GM18507 (cell line): Measurements from ENCODE around the gene SPRED1.

Experiments used
- DNase-seq: peaks from one replicate; pipeline ENCODE4 v3.0.0; 2011; ENCODE audit warnings: low read depth; ENCODE audit not compliant: insufficient read length; ENCODE audit errors: extremely low spot score
- FAIRE-seq: peaks from 2 replicates; lab custom pipeline; 2011; peaks lifted over from hg19 to GRCh38; lab: Jason Lieb, UNC

The SPRED1 gene

GRCh38 chr15:38324939-38325647 lies 72.5 kb downstream of the SPRED1 start:
- DNase-seq (no peak), FAIRE-seq (no peak)

GRCh38 chr15:38325648-38325990 lies 73.0 kb downstream of the SPRED1 start:
- DNase-seq, result no peak
- no peak for FAIRE-seq

GRCh38 chr15:38332711-38333110 lies 80.1 kb downstream of the SPRED1 start:
- FAIRE-seq (no peak), DNase-seq (no peak)

- DNase-seq (no peak), FAIRE-seq (peak; percentile 36)
These were observed 82.5 kb downstream of the SPRED1 start for GRCh38 chr15:38335116-38335515.

- DNase-seq (no peak), FAIRE-seq (no peak)
These were observed 91.7 kb downstream of the SPRED1 start for GRCh38 chr15:38344351-38344750.

- FAIRE-seq, result no peak
- DNase-seq, result no peak
These were observed 96.6 kb downstream of the SPRED1 start for GRCh38 chr15:38349251-38349650.

GRCh38 chr15:38351466-38351865 lies 98.8 kb downstream of the SPRED1 start:
- no peak for FAIRE-seq

GRCh38 chr15:38354315-38354929 lies 101.8 kb downstream of the SPRED1 start:
- DNase-seq, result peak; percentile 9
- FAIRE-seq, result peak; percentile 91

More at GRCh38 chr15:38351466-38351865, 98.8 kb downstream of the SPRED1 start:
- no peak for DNase-seq

GRCh38 chr15:38362355-38362754 lies 109.7 kb downstream of the SPRED1 start:
- no peak for FAIRE-seq
- no peak for DNase-seq

GRCh38 chr15:38367476-38367875 lies 114.8 kb downstream of the SPRED1 start:
- FAIRE-seq, result no peak

GRCh38 chr15:38369936-38370478 lies 117.4 kb downstream of the SPRED1 start:
- DNase-seq (no peak), FAIRE-seq (no peak)

More at GRCh38 chr15:38367476-38367875, 114.8 kb downstream of the SPRED1 start:
- DNase-seq, result no peak

- no peak for DNase-seq
- no peak for FAIRE-seq
These were observed 120.4 kb downstream of the SPRED1 start for GRCh38 chr15:38373016-38373415.

GRCh38 chr15:38374029-38374428 lies 121.4 kb downstream of the SPRED1 start:
- no peak for DNase-seq
- FAIRE-seq, result no peak

- no peak for DNase-seq
These were observed 121.9 kb downstream of the SPRED1 start for GRCh38 chr15:38374556-38374955.

GRCh38 chr15:38376081-38376480 lies 123.4 kb downstream of the SPRED1 start:
- FAIRE-seq, result no peak

More at GRCh38 chr15:38374556-38374955, 121.9 kb downstream of the SPRED1 start:
- no peak for FAIRE-seq

GRCh38 chr15:38377636-38378035 lies 125.0 kb downstream of the SPRED1 start:
- DNase-seq (no peak), FAIRE-seq (no peak)

More at GRCh38 chr15:38376081-38376480, 123.4 kb downstream of the SPRED1 start:
- no peak for DNase-seq

GRCh38 chr15:38378161-38378560 lies 125.5 kb downstream of the SPRED1 start:
- FAIRE-seq, result no peak

GRCh38 chr15:38389924-38390542 lies 137.4 kb downstream of the SPRED1 start:
- DNase-seq (peak; percentile 14), FAIRE-seq (peak; percentile 92)

More at GRCh38 chr15:38378161-38378560, 125.5 kb downstream of the SPRED1 start:
- no peak for DNase-seq

- no peak for FAIRE-seq
These were observed 138.6 kb downstream of the SPRED1 start for GRCh38 chr15:38391191-38391590.

GRCh38 chr15:38398134-38398533 lies 145.5 kb downstream of the SPRED1 start:
- DNase-seq (no peak), FAIRE-seq (no peak)

More at GRCh38 chr15:38391191-38391590, 138.6 kb downstream of the SPRED1 start:
- no peak for DNase-seq
